GM19455 (cell line): ENCODE data around the gene HUS1B.

Experiments
- ATAC-seq: cut with Tn5 transposase; IDR thresholded peaks from one replicate; pipeline ENCODE4 v1.9.1; 2021; ENCODE audit not compliant: unreplicated experiment

HUS1B gene

GRCh38 chr6:624979-625378 lies 31.9 kb downstream of the HUS1B start:
- ATAC-seq = no peak

GRCh38 chr6:622462-622861 lies 34.4 kb downstream of the HUS1B start:
- no peak for ATAC-seq

- no peak for ATAC-seq
These were observed 35.0 kb downstream of the HUS1B start for GRCh38 chr6:621931-622330.

GRCh38 chr6:620950-621349 lies 36.0 kb downstream of the HUS1B start:
- ATAC-seq = no peak

- no peak for ATAC-seq
These were observed 36.7 kb downstream of the HUS1B start for GRCh38 chr6:620166-620565.

- no peak for ATAC-seq
These were observed 39.3 kb downstream of the HUS1B start for GRCh38 chr6:617456-618100.

GRCh38 chr6:613981-614380 lies 42.9 kb downstream of the HUS1B start:
- no peak for ATAC-seq

GRCh38 chr6:611928-612327 lies 45.0 kb downstream of the HUS1B start:
- ATAC-seq = no peak

GRCh38 chr6:610882-611281 lies 46.0 kb downstream of the HUS1B start:
- ATAC-seq = no peak

GRCh38 chr6:609905-610304 lies 47.0 kb downstream of the HUS1B start:
- ATAC-seq = no peak

- ATAC-seq = no peak
These were observed 50.0 kb downstream of the HUS1B start for GRCh38 chr6:606829-607379.
